GM23338 (cell line): ENCODE data around the gene ADCY1. TPM values are rescaled to one million over a fixed set of nuclear protein-coding genes. Genes with fewer than 3 reads are reported as not detected.

Experiments
- ATAC-seq: fragments of 200-7000 bp; cut with Tn5 transposase; 3 replicates; pipeline ENCODE4 v1.9.1; 2020
- DNase-seq: peaks from one replicate; pipeline ENCODE4 v3.0.0-alpha.2; 2015; ENCODE audit warnings: low spot score
- H2AFZ ChIP-seq: fragments of 200-600 bp; sonication (generic); 2 replicates; pipeline ENCODE4 v1.8.0; 2016; ENCODE audit warnings: antibody characterized with exemption, mild to moderate bottlenecking, moderate library complexity
- H3F3A ChIP-seq: fragments of 200-600 bp; sonication (generic); replicated peaks from 2 replicates; pipeline ENCODE4 v1.8.0; 2017; ENCODE audit warnings: antibody characterized with exemption, mixed run types, low read depth
- H3K27ac ChIP-seq: fragments of 200-600 bp; sonication (generic); 2 replicates; pipeline ENCODE4 v1.6.1; 2016; ENCODE audit warnings: low read depth
- H3K27me3 ChIP-seq: fragments of 200-600 bp; sonication (generic); 2 replicates; pipeline ENCODE4 v1.8.0; 2016; ENCODE audit warnings: mild to moderate bottlenecking, mixed run types, moderate library complexity; ENCODE audit not compliant: insufficient read depth
- H3K36me3 ChIP-seq: fragments of 200-600 bp; sonication (generic); 2 replicates; pipeline ENCODE4 v1.8.0; 2016; ENCODE audit warnings: mild to moderate bottlenecking; ENCODE audit not compliant: insufficient read depth
- H3K4me1 ChIP-seq: fragments of 200-600 bp; sonication (generic); 2 replicates; pipeline ENCODE4 v1.8.0; 2016; ENCODE audit warnings: mild to moderate bottlenecking, moderate library complexity; ENCODE audit not compliant: insufficient read depth
- H3K4me2 ChIP-seq: fragments of 200-600 bp; sonication (generic); 2 replicates; pipeline ENCODE4 v1.7.1; 2017; ENCODE audit warnings: mixed run types
- H3K4me3 ChIP-seq: fragments of 200-600 bp; sonication (generic); 2 replicates; pipeline ENCODE4 v1.6.1; 2016; ENCODE audit warnings: mixed run types
- H3K79me2 ChIP-seq: fragments of 200-600 bp; sonication (generic); replicated peaks from 2 replicates; pipeline ENCODE4 v1.8.0; 2017; ENCODE audit warnings: mild to moderate bottlenecking; ENCODE audit not compliant: insufficient read depth
- H3K9me2 ChIP-seq: fragments of 200-600 bp; sonication (generic); 2 replicates; pipeline ENCODE4 v1.8.0; 2017; ENCODE audit not compliant: insufficient read depth
- H4K20me1 ChIP-seq: fragments of 200-600 bp; sonication (generic); replicated peaks from 2 replicates; pipeline ENCODE4 v1.8.0; 2017; ENCODE audit warnings: mild to moderate bottlenecking; ENCODE audit not compliant: insufficient read depth
- H3K27ac Mint-ChIP-seq: 2 replicates; pipeline ENCODE4 v1.8.0; 2020; ENCODE audit warnings: inconsistent platforms, mild to moderate bottlenecking, moderate library complexity, mixed read lengths
- H3K27me3 Mint-ChIP-seq: 3 replicates; pipeline ENCODE4 v1.8.0; 2022; ENCODE audit warnings: low read depth, mild to moderate bottlenecking, moderate library complexity, mixed read lengths, inconsistent platforms; ENCODE audit not compliant: insufficient read depth, poor library complexity
- H3K36me3 Mint-ChIP-seq: 3 replicates; pipeline ENCODE4 v1.8.0; 2021; ENCODE audit warnings: low read depth, mild to moderate bottlenecking, inconsistent platforms, moderate library complexity, mixed read lengths
- H3K4me1 Mint-ChIP-seq: 3 replicates; pipeline ENCODE4 v1.8.0; 2020; ENCODE audit warnings: mild to moderate bottlenecking, inconsistent platforms, mixed read lengths
- H3K4me3 Mint-ChIP-seq: 3 replicates; pipeline ENCODE4 v1.8.0; 2021; ENCODE audit warnings: moderate library complexity, mild to moderate bottlenecking, inconsistent platforms, mixed read lengths
- H3K9me3 Mint-ChIP-seq: 3 replicates; pipeline ENCODE4 v1.8.0; 2020; ENCODE audit warnings: moderate library complexity, mild to moderate bottlenecking, inconsistent platforms, mixed read lengths
- CREB1 ChIP-seq: fragments of 250-450 bp; sonication (Bioruptor Pico); IDR thresholded peaks from 2 replicates; pipeline ENCODE4 v1.5.0; 2020; ENCODE audit warnings: low read depth, mild to moderate bottlenecking, moderate library complexity
- EZH2phosphoT487 ChIP-seq: fragments of 200-600 bp; sonication (generic); IDR thresholded peaks from one replicate; pipeline ENCODE4 v1.8.1; 2018; ENCODE audit warnings: antibody characterized with exemption; ENCODE audit not compliant: unreplicated experiment
- JUNB ChIP-seq: IDR thresholded peaks from one replicate; pipeline ENCODE4 v1.6.1; 2016; ENCODE audit warnings: antibody characterized with exemption; ENCODE audit not compliant: unreplicated experiment
- NANOG ChIP-seq: IDR thresholded peaks from 2 replicates; pipeline ENCODE4 v1.6.1; 2016; ENCODE audit warnings: antibody characterized with exemption, borderline replicate concordance
- REST ChIP-seq: IDR thresholded peaks from one replicate; pipeline ENCODE4 v1.6.1; 2018; ENCODE audit warnings: antibody characterized with exemption; ENCODE audit not compliant: unreplicated experiment
- STAT1 ChIP-seq: IDR thresholded peaks from one replicate; pipeline ENCODE4 v1.6.1; 2016; ENCODE audit warnings: antibody characterized with exemption; ENCODE audit not compliant: unreplicated experiment
- ZNF114 ChIP-seq: fragments of 250-450 bp; sonication (Bioruptor Pico); IDR thresholded peaks from 2 replicates; pipeline ENCODE4 v1.5.0; 2020; ENCODE audit warnings: mild to moderate bottlenecking, moderate library complexity
- ZNF331 ChIP-seq: fragments of 250-450 bp; sonication (Bioruptor Pico); IDR thresholded peaks from 2 replicates; pipeline ENCODE4 v1.5.0; 2020; ENCODE audit warnings: low read depth, mild to moderate bottlenecking, moderate library complexity
- polyA plus RNA-seq: library from polyadenylated mRNA; unstranded; fragments of >200 nt; fragmentation: Nextera tagmentation; extraction: Ambion mirVana; gene quantifications from 2 replicates; pipeline ENCODE4 v1.2.1, GENCODE V29; 2016
- total RNA-seq: library from RNA; depleted of rRNA; stranded (reverse); fragments of >200 nt; shearing (Covaris generic); gene quantifications from 2 replicates; pipeline ENCODE4 v1.2.3, GENCODE V29; 2014
- TF ChIP-seq, protein P1 (sequence below), 2 experiments: fragments of 200-600 bp in 1 of 2; sonication (generic) in 1 of 2; conservative IDR thresholded peaks; 2 replicates each; pipeline versions ENCODE4 v1.5.1 to v1.6.1; 2016 to 2017; ENCODE audit warnings: antibody characterized with exemption in 2 of 2, low read depth in 2 of 2, mild to moderate bottlenecking in 2 of 2, moderate library complexity in 1 of 2

The ADCY1 gene
- total and polyA plus RNA-seq, 2 experiments from 2014 or later, result 2.3 to 18.7 TPM

GRCh38 chr7:45718464-45719330 is 144.5 kb downstream of the ADCY1 start (continued):
- no peak for TF ChIP-seq JUNB
- TF ChIP-seq, protein P1, sequence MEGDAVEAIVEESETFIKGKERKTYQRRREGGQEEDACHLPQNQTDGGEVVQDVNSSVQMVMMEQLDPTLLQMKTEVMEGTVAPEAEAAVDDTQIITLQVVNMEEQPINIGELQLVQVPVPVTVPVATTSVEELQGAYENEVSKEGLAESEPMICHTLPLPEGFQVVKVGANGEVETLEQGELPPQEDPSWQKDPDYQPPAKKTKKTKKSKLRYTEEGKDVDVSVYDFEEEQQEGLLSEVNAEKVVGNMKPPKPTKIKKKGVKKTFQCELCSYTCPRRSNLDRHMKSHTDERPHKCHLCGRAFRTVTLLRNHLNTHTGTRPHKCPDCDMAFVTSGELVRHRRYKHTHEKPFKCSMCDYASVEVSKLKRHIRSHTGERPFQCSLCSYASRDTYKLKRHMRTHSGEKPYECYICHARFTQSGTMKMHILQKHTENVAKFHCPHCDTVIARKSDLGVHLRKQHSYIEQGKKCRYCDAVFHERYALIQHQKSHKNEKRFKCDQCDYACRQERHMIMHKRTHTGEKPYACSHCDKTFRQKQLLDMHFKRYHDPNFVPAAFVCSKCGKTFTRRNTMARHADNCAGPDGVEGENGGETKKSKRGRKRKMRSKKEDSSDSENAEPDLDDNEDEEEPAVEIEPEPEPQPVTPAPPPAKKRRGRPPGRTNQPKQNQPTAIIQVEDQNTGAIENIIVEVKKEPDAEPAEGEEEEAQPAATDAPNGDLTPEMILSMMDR (conservative IDR thresholded peaks at IDR 0.05; ENCODE audit: low read depth in 2 of 2), result no peak
- no peak for TF ChIP-seq CREB1 (CRISPR knock-in tag)
- TF ChIP-seq ZNF331, result no peak

GRCh38 chr7:45720989-45721388 is 146.8 kb downstream of the ADCY1 start:
- TF ChIP-seq, protein P1 (conservative IDR thresholded peaks at IDR 0.05; ENCODE audit: low read depth in 2 of 2), result no peak
- TF ChIP-seq NANOG (no peak), EZH2phosphoT487 (no peak), ZNF331 (no peak), ZNF114 (CRISPR knock-in tag) (no peak), REST (no peak), STAT1 (no peak), JUNB (no peak)
- H3K27me3 ChIP-seq, result no peaks in the 10 kb centered on the region
- Mint-ChIP-seq H3K4me1 (no peaks in the 10 kb centered on the region), H3K9me3 (peaks cover 4% of the 10 kb centered on the region), H3K27ac (no peak overlapping the region), H3K36me3 (peaks cover 28% of the 10 kb centered on the region), H3K4me3 (no peak overlapping the region), H3K27me3 (peaks cover 7% of the 10 kb centered on the region)
- no peak overlapping the region for H3K27ac ChIP-seq
- H3K9me2 ChIP-seq, result no peaks in the 10 kb centered on the region; the same call in 1 of the 2 replicates
- DNase-seq, result no peak
- H3F3A ChIP-seq, result no peaks in the 10 kb centered on the region
- H2AFZ ChIP-seq, result no peak overlapping the region
- no peak overlapping the region for H3K4me2 ChIP-seq
- H4K20me1 ChIP-seq, result no peaks in the 10 kb centered on the region
- no peak for ATAC-seq
- H3K4me3 ChIP-seq, result no peak overlapping the region
- no peaks in the 10 kb centered on the region for H3K4me1 ChIP-seq
- peaks cover 4% of the 10 kb centered on the region; the same call in 1 of the 2 replicates for H3K36me3 ChIP-seq
- no peaks in the 10 kb centered on the region for H3K79me2 ChIP-seq
